HG03039 (cell line): ENCODE measurements around the gene PDE4A.
"Not testable (repeated sequence)": the region's sequence is repeated elsewhere in the genome, so short reads cannot be mapped to it uniquely, and the experiment has no call there.

ENCODE experiments used
- ATAC-seq: cut with Tn5 transposase; IDR thresholded peaks from one replicate; pipeline ENCODE4 v1.9.1; 2021; ENCODE audit warnings: mild to moderate bottlenecking, moderate library complexity; ENCODE audit not compliant: unreplicated experiment

The PDE4A gene

DNA sequence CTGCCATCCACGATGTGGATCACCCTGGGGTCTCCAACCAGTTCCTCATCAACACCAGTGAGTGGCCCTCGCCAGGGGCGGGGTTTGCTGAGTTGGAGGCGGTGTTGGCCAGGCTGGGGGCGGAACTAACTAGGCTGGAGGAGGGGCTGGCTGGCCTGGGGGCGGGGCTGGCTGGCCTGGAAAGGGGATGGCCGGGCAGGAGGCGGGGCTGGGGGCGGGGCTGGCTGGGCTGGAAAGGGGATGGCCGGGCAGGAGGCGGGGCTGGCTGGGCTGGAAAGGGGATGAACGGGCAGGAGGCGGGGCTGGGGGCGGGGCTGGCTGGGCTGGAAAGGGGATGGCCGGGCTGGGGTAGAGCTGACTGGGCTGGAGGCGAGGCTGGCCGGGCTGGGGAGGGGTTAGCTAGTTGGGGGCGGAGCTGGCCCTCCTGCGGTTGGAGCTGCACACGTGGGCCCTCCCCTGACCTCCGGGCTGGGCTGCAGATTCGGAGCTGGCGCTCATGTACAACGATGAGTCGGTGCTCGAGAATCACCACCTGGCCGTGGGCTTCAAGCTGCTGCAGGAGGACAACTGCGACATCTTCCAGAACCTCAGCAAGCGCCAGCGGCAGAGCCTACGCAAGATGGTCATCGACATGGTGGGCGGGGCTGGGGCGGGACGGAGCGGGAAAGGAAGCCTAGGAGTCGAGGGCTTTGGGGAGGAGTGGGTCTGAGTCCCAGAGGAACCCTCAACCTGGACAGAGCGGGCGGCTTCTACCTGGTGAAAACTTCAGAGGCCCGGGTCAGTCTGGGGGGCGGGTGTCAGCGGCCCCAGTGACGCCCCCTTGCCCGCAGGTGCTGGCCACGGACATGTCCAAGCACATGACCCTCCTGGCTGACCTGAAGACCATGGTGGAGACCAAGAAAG is 41.0 kb downstream of the PDE4A start:
- ATAC-seq, result peak; percentile 84

DNA sequence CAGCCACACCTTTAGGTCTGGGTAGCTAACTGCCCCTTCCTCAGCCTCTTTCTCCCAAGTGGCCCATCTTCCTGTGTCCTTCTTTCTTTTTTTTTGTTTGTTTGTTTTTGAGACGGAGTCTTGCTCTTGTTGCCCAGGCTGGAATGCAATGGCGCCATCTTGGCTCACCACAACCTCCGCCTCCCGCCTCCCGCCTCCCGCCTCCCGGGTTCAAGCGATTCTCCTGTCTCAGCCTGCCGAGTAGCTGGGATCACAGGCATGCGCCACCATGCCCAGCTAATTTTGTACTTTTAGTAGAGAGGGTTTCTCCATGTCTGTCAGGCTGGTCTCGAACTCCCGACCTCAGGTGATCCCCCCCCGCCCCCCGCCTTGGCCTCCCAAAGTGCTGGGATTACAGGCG is 41.7 kb downstream of the PDE4A start:
- ATAC-seq, result not testable (repeated sequence)

DNA sequence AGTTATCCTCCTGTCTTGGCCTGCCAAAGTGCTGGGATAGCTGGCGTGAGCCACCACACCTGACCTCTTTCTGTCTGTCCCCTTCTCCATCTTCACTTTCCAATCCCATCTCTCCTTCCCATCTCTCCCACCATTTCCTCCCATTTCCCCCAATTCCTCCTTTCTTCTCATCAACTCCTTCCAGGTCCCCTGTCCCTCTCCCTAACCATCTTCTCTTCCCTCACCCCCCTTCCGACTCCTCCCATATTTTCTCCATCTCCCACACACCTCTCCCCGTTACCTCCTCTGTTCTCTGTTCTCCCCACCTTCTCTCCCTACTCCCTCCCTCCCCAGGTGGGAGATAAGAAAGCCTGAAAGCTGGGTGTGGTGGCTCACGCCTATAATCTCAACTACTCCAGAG is 42.2 kb downstream of the PDE4A start:
- no peak for ATAC-seq

DNA sequence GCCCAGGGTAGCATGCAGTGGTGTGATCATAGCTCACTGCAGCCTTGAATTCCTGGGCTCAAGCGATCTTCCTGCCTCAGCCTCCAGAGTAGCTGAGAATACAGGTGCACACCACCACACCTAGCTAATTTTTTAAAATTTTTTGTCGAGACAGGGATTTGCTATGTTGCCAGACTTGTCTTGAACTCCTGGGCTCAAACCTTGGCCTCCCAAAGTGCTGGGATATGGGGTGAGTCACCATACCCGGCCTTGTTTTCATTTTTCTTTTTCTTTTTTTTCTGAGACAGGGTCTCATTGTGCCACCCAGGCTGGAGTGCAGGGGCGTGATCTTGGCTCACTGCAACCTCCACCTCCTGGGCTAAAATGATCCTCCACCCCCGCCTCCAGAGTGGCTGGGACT is 44.1 kb downstream of the PDE4A start:
- ATAC-seq, result no peak

DNA sequence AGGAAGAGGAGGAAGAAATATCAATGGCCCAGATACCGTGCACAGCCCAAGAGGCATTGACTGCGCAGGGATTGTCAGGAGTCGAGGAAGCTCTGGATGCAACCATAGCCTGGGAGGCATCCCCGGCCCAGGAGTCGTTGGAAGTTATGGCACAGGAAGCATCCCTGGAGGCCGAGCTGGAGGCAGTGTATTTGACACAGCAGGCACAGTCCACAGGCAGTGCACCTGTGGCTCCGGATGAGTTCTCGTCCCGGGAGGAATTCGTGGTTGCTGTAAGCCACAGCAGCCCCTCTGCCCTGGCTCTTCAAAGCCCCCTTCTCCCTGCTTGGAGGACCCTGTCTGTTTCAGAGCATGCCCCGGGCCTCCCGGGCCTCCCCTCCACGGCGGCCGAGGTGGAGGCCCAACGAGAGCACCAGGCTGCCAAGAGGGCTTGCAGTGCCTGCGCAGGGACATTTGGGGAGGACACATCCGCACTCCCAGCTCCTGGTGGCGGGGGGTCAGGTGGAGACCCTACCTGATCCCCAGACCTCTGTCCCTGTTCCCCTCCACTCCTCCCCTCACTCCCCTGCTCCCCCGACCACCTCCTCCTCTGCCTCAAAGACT is 46.9 kb downstream of the PDE4A start:
- ATAC-seq, result no peak

DNA sequence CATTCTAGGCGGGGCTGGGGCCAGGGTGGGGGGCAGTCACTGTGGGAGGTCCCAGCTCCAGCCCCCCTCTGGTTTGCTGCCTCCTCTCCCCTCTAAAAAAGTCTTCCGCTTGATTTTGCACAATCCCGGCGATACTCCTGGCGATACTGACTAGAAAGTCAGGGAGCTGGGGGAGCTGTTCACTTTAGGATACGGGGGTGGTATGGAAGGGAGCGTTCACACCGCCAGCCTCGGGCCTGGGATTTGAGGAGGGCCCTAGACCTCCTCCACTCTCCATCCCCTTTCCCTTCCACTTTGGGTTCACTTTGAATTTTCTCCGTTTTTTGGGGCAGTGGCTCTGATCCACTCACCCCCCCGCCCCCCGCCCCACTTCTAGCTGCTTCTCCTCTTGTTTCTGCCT is 47.8 kb downstream of the PDE4A start:
- ATAC-seq, result no peak

DNA sequence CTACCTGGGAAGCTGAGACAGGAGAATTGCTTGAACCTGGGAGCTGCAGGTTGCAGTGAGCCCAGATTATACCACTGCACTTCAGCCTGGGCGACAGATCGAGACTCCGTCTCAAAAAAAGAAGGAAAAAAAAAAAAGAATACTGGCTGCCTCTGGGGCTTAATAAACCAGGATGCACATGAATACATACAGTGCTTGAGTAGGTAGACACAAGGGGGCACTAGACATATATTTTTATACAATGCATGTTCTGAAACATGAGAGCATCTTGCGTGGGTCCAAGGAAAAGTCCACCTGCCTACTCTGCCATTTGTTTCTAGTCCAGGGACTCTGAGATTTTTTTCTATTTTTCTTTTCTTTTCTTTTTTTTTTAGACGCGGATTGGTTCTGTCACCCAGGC is 51.6 kb downstream of the PDE4A start:
- ATAC-seq, result no peak

DNA sequence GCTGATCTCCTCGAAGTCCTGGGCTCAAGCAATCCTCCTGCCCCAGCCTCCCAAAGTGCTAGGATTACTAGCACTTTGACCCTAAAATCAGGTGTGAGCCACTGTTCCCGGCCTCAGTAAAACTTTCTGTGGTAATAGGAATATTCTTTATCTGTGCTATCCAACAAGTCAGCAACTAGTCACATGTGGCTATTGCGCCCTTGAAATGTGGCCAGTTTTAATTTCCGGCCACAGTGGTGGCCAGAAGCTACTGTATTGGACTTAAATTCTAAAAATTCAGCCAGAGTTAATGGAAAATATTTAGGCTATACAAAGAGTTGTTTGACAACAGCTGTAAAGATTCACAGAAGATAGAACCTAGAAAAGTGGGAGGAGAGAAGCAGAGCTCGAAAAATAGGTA is 52.9 kb downstream of the PDE4A start:
- ATAC-seq, result no peak

DNA sequence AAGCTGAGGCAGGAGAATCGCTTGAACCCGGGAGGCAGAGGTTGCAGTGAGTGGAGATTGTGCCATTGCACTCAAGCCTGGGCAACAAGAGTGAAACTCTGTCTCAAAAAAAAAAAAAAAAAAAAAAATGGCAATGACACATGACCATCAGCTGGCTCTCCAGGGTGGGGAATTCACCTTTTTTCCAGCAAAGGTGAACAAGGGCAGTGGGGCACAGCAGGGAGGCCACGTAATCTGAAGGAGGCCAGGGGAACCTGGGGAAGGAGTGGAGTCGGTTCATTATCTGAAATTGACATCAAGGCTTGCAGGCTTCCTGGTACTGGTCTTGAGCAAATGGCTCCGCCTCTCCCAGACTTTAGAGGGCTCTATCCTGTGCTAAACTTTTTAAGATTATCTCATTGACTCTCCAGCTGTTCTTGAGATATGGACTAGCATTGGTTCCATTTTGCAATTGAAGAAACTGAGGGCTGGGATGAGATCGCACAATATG is 54.7 kb downstream of the PDE4A start:
- no peak for ATAC-seq

DNA sequence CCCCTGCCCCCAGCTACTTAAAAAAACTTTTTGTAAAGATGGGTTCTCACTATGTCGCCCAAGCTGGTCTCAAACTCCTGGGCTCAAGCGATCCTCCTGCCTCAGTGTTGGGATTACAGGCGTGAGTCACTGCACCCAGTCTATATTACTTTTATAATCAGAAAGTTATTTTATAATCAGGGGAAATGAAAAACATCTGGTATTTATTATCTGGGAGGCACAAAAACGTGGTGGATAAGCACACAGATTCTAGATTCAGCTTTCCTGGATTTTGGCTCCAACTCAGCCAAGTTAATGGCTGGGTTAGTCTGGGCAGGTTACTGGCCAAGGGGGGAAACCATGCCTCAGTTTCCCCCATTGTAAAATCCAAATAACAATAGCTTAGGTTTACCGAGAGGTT is 58.1 kb downstream of the PDE4A start:
- ATAC-seq, result no peak

DNA sequence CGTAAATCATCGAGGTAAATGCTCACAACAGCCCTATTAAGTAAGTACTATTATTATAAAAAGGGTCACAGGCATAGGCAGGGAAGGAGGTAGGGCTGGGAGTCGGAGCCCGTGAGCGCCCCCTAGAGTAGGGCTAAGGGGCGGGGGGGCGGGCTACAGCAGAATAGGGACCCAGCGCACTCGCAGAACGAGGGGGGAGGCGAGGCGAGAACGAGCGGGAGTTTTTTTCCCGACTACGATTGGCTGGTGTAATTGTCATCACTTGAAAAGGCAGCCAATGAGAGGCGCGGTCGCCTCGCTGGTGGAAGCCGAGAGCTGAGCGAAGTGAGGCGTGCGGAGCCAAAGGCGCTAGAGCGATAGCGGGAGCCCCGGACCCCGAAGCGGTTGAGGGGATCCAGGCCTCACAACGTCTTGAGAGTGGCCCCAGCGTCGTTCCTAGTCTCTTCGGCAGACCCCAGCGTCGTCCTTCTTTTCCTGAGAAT is 58.6 kb downstream of the PDE4A start:
- no peak for ATAC-seq

DNA sequence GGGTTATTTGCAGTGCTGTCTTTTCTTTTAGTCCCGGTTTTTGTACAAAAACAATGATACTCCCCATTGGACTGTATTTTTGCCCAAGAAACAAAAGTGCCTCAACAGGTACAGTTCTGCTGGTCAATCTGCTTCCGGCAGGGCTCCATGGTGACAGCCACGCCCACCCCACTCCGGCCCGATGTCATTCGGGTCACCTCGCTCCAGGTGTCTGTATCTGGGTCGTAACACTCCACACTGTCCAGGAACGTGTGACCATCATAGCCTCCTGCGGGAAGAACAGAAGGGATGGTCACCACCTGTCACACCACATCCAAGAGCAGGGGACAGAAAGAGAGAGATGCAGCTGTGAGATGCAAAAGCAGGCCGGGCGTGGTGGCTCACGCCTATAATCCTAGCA is 66.2 kb downstream of the PDE4A start:
- no peak for ATAC-seq

DNA sequence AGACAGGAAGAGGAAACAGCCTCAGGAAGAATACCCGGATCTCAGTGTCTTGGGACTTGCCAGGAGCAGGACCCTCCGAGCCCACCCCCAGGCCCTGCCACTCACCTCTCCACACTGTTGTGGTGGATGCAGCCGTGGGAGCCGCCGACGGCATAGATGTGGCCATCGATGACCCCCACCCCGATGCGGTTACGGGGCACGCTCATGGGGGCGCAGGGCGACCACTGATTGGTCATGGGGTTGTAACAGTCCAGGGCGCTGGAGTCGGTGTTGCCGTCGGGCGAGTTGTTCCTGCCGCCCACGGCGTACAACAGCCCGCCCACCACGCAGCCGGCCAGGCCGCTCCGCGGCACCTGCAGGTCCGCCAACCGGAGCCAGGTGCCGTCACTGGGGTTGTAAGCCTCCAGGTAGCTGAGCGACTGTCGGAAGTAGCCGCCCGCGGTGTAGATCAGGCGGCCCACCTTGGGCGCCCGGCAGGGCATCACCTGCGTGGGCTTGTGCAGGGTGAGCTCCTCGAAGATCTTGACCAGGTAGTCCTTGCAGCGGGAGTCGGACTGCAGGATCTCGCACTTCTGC is 71.2 kb downstream of the PDE4A start:
- ATAC-seq, result no peak

DNA sequence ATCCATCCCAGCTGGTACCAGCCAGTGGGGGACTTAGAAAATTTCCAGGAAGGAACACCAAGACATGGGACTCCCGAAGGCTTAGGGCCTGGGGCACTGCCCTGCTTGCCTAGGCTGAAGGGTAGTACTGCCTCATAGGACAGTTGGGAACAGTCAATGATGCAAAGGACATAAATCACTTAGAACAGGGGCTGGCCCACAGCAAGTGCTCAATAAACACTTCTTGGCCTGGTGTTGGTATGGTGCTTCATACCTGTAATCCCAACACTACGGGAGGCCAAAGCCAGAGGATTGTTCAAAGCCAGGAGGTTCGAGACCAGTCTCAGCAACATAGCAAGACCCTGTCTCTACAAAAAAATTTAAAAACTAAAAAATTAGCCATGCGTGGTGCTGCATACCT is 77.0 kb downstream of the PDE4A start:
- ATAC-seq, result no peak

DNA sequence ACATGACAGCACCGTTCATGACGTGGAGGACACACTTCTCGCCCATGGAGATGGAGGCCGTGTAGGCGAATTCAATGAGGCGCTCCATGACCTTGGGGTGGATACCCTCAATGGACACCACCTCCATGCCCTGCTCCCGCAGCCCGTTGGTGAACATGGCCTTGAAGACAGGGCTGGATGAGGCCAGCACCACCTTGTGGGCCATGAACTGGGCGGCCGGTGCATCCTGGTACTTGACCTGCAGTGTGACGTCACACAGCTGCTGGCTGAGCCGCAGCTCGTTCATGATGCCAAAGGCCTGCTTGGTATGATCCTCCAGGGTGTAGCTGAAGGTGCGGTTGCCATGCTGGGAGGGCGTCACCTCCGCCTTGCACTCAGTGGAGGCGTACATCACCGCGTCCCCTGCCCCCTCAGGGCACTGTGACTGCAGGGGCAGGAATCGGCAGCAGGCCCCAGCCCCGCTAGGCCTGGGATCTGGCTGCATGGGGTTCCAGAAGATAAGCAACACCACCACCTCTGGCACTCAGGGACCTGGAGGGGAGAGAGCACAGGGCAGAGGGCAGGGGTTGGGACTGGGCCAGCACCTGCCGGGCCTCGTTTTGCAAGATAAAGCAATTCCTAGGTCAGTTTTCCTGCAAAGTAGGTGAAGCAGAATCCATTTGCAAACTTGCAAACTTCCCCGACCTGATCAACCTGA is 79.4 kb downstream of the PDE4A start:
- no peak for ATAC-seq

DNA sequence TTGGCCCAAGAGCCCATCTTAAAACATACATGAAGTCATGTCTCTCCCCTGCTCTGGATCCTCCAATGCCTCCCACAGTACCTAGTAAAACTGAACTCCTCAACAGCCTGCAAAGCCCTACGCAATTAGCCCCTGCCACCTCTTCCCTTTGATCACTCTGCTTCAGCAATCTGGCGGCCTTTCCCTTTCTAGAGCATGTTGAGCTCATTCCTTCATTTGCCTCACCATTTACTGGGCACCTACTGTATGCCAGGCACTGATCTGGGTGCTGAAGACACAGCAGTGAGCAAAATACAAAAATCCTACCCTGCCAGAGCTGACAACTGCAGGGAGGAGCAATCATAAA is 79.9 kb downstream of the PDE4A start:
- ATAC-seq, result no peak

DNA sequence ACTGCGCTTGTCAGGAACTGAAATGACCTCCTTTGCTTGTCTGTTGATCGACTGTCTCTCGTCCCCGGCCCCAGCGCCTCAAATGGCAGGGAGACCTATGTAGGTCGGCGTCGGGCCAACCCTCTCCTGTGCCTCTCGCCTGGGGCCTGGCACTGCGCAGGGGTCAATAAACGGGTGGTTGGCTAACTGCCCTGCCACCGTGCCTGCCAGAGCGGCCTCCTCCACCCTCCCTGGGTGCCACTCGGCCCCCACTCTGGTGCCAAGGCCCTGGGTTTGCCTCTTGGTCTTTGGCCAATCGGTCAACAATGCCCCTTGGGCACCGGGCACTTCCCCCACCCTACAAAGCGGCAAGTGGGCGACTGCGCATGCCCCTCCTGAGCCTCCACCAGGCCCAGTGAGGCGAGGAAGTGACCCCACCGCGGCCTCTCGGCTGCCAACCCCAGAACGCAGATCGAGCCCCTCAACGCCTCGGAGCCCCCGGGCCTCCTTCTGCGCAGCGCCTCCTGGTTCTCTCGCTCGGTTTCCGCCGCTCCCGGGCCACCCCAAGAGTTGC is 81.7 kb downstream of the PDE4A start:
- ATAC-seq, result no peak

DNA sequence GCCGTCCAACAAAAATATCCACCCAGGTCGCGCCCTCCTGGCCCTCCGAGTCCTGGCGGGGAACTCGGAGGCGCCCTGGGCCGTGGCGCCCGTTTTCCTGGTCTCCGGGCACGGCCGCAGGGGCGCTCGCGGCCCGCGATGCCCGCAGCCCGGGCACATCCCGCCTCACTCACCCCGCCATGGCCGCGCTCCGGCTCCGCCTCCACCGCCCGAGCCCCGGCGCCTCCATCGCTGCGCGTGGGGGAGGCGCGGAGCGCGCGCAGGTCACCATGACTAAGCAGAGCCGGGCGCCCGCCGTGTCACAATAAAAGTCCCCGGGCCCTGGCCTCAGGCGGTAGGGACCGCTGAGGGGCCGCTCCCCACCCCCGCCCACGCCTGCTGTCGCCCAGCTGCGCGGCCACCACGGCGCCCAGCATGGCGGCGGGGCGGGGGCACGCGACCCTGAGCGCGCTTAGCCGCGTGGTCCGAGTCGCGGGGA is 82.2 kb downstream of the PDE4A start:
- ATAC-seq, result peak; percentile 77

DNA sequence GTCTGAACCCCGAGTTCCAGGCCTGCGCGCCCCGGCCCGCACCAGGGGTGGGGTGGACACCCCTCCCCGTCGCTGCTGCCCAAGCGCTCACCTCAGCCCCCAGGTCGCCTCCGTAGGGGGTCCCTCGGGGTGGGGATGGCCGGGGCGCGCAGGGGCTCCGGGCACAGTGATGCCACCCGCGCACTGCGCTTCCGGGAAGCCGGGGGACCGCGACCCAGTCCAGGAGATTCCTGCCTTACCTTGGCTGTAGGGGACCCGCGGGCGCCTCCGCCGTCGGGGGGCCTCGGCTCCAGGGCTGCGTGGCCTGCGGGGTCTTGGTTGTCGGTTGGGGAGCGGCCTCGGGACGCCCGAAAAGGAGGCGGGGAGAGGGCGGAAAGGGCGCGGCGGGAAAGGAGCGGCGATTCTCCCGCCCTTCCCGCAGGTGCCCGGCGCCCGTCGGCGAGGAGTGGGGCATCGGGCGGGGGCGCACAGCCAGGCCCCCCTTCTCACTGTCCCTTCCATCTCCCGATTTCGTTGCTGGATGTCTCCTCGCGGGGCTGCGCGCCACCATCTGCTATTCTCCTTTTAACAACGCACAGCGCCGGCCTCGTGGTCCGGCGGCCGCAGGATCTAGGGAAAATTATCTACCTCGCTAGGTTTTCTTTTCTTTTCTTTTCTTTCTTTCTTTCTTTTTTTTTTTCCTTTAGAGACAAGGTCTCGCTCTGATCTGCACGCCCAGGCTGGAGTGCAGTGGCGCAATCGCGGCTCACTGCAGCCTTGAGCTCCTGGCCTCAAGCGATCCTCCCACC is 82.9 kb downstream of the PDE4A start, which contains the start of gene KEAP1:
Gene KEAP1 (minus strand): TSS at position 355 of the 788 bp plus-strand sequence. CDS start 3,323 bp downstream, outside the sequence.
- no peak for ATAC-seq
